ENCODE results near the gene ERCC6L2. TPM values are rescaled to one million over a fixed set of nuclear protein-coding genes. Genes with fewer than 3 reads are reported as not detected.

The ERCC6L2 gene
- total and polyA plus RNA-seq, 10 of the 15 experiments (the other 5 are each of a cell fraction or from before 2014, with no cell fraction given), result 8.1 to 45.0 (median 22.6) TPM

DNA sequence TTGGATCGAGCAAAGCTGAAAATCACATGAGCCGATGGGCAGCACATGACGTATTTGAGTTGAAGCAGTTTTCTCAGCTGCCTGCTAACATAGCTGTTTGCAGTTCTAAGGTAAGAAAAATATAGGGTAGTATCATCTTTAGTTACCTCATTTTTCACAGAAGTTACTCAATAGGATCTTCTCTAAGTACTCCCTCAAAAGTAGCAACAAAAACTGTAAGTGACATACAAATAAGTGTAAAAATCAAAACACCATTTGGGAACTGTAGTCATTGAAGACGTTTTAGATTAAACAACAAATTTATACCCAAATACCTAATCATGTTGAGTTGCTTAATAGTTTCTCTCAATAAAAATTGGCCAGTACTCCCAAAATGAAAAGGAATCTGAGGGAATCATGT is 102.6 kb downstream of the ERCC6L2 start:
- Histone ChIP-seq H3K4me3 (no peak overlapping the region), H3K4me2 (ENCODE audit: control insufficient read depth, insufficient read depth) (no peak overlapping the region), H3K27me3 (replicated peaks in 1 of 2; ENCODE audit: control insufficient read depth in 2 of 2, insufficient read depth in 2 of 2, low read length in 1 of 2) (no peaks in the 10 kb centered on the region), H3K27ac (ENCODE audit: control insufficient read depth, insufficient read depth) (no peak overlapping the region), H3K9ac (ENCODE audit: control insufficient read depth, insufficient read depth, low read length) (no peak overlapping the region), H3K79me2 (ENCODE audit: control insufficient read depth, insufficient read depth, low read length) (no peaks in the 10 kb centered on the region), H3K36me3 (ENCODE audit: control insufficient read depth in 2 of 2, insufficient read depth in 2 of 2, low read length in 1 of 2) (0 out of 4 replicates have a peak, but pooled peaks cover 0 to 3% of the 10 kb centered on the region in 2 experiments), H3K4me1 (ENCODE audit: control insufficient read depth, insufficient read depth, low read length) (no peaks in the 10 kb centered on the region), H2AFZ (ENCODE audit: control insufficient read depth, low read depth, low read length) (no peak overlapping the region), H4K20me1 (ENCODE audit: control insufficient read depth, insufficient read depth) (no peaks in the 10 kb centered on the region), H3K9me3 (replicated peaks; ENCODE audit: control insufficient read depth, insufficient read depth, low read length) (no peaks in the 10 kb centered on the region)
- ChIA-PET SMC1A (ENCODE audit: uncharacterized antibody, unreplicated experiment) (interaction anchor here (1.0 kb wide), 1 partner anchor 41 kb away, joined by 3 read pairs; no protein-coding TSS in a partner anchor), RAD21 (ENCODE audit: unreplicated experiment) (no interaction called here), POLR2A (no interaction called here), CTCF (no interaction called here)
- in situ Hi-C loops (cut with MboI) (no loop called here), intact Hi-C loops (cut with micrococcal nuclease; ENCODE audit: unreplicated experiment) (no loop called here)
- DNase-seq (ENCODE audit: low read depth, low spot score) (no peak), ATAC-seq (no peak), FAIRE-seq (no peak)
- 86% methylated on average over 4 of the region's 4 CpGs for WGBS (ENCODE audit: insufficient coverage, insufficient replicate concordance, low lambda C conversion rate, missing lambda C conversion rate)
- no TSS peak for BruUV-seq (replicated peaks)
- TF ChIP-seq HSF1 (IDR thresholded peaks at IDR 0.05; ENCODE audit: low read depth, low read length), result no peak
- no peak for TF ChIP-seq MEF2B (IDR thresholded peaks at IDR 0.05; ENCODE audit: partially characterized antibody, poor library complexity, severe bottlenecking)
- no peak for TF ChIP-seq MAX (IDR thresholded peaks at IDR 0.05; ENCODE audit: low read depth, low read length)
- no peak for TF ChIP-seq KLF5 (IDR thresholded peaks at IDR 0.05; ENCODE audit: partially characterized antibody)
- TF ChIP-seq CREM (IDR thresholded peaks at IDR 0.05; ENCODE audit: low read depth), result no peak
- no peak for TF ChIP-seq CHD4 (IDR thresholded peaks at IDR 0.05)
- TF ChIP-seq, protein P1, sequence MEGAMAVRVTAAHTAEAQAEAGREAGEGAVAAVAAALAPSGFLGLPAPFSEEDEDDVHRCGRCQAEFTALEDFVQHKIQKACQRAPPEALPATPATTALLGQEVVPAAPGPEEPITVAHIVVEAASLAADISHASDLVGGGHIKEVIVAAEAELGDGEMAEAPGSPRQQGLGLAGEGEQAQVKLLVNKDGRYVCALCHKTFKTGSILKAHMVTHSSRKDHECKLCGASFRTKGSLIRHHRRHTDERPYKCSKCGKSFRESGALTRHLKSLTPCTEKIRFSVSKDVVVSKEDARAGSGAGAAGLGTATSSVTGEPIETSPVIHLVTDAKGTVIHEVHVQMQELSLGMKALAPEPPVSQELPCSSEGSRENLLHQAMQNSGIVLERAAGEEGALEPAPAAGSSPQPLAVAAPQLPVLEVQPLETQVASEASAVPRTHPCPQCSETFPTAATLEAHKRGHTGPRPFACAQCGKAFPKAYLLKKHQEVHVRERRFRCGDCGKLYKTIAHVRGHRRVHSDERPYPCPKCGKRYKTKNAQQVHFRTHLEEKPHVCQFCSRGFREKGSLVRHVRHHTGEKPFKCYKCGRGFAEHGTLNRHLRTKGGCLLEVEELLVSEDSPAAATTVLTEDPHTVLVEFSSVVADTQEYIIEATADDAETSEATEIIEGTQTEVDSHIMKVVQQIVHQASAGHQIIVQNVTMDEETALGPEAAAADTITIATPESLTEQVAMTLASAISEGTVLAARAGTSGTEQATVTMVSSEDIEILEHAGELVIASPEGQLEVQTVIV (IDR thresholded peaks at IDR 0.05; ENCODE audit: borderline replicate concordance, partially characterized antibody), result no peak
- no peak for TF ChIP-seq BACH1 (IDR thresholded peaks at IDR 0.05; ENCODE audit: borderline replicate concordance)
- TF ChIP-seq, protein P2, sequence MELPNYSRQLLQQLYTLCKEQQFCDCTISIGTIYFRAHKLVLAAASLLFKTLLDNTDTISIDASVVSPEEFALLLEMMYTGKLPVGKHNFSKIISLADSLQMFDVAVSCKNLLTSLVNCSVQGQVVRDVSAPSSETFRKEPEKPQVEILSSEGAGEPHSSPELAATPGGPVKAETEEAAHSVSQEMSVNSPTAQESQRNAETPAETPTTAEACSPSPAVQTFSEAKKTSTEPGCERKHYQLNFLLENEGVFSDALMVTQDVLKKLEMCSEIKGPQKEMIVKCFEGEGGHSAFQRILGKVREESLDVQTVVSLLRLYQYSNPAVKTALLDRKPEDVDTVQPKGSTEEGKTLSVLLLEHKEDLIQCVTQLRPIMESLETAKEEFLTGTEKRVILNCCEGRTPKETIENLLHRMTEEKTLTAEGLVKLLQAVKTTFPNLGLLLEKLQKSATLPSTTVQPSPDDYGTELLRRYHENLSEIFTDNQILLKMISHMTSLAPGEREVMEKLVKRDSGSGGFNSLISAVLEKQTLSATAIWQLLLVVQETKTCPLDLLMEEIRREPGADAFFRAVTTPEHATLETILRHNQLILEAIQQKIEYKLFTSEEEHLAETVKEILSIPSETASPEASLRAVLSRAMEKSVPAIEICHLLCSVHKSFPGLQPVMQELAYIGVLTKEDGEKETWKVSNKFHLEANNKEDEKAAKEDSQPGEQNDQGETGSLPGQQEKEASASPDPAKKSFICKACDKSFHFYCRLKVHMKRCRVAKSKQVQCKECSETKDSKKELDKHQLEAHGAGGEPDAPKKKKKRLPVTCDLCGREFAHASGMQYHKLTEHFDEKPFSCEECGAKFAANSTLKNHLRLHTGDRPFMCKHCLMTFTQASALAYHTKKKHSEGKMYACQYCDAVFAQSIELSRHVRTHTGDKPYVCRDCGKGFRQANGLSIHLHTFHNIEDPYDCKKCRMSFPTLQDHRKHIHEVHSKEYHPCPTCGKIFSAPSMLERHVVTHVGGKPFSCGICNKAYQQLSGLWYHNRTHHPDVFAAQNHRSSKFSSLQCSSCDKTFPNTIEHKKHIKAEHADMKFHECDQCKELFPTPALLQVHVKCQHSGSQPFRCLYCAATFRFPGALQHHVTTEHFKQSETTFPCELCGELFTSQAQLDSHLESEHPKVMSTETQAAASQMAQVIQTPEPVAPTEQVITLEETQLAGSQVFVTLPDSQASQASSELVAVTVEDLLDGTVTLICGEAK (IDR thresholded peaks at IDR 0.05; ENCODE audit: borderline replicate concordance), result no peak
- TF ChIP-seq TBL1XR1 (IDR thresholded peaks at IDR 0.05; ENCODE audit: low read depth, low read length), result no peak
- TF ChIP-seq BRCA1 (IDR thresholded peaks at IDR 0.05; ENCODE audit: low read depth, low read length), result no peak
- TF ChIP-seq, protein P3, sequence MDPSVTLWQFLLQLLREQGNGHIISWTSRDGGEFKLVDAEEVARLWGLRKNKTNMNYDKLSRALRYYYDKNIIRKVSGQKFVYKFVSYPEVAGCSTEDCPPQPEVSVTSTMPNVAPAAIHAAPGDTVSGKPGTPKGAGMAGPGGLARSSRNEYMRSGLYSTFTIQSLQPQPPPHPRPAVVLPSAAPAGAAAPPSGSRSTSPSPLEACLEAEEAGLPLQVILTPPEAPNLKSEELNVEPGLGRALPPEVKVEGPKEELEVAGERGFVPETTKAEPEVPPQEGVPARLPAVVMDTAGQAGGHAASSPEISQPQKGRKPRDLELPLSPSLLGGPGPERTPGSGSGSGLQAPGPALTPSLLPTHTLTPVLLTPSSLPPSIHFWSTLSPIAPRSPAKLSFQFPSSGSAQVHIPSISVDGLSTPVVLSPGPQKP (IDR thresholded peaks at IDR 0.05; ENCODE audit: low read depth, low read length), result no peak
- no peak for TF ChIP-seq NR2C1 (IDR thresholded peaks at IDR 0.05)
- TF ChIP-seq CBX5 (IDR thresholded peaks at IDR 0.05; ENCODE audit: low read depth), result no peak
- TF ChIP-seq NBN (IDR thresholded peaks at IDR 0.05), result no peak
- no peak for TF ChIP-seq MYB (IDR thresholded peaks at IDR 0.05; ENCODE audit: borderline replicate concordance, low read depth, low read length)
- no peak for TF ChIP-seq TCF12 (IDR thresholded peaks at IDR 0.05; ENCODE audit: low read depth, low read length)

Data from GM12878 (cell line).